HCT116 (cell line): ENCODE results near the gene GLDN. TPM values are rescaled to one million over a fixed set of nuclear protein-coding genes. Genes with fewer than 3 reads are reported as not detected.

Source experiments
- ATAC-seq: fragments of 200-7000 bp; cut with Tn5 transposase; 2 replicates; pipeline ENCODE4 v1.9.1; 2020; ENCODE audit warnings: mild to moderate bottlenecking, moderate library complexity
- BruUV-seq: library from RNA; stranded (reverse); fragments of 400-500 nt; replicated peaks from 2 replicates; lab custom pipeline; 2021; lab: Mats Ljungman, UMichigan
- CTCF ChIA-PET: fragments of 300-600 bp; sonication (Branson Sonifier 250); formaldehyde crosslinking; loops from one replicate; lab custom pipeline; 2021; ENCODE audit warnings: antibody characterized with exemption; lab: Charles Lee
- POLR2A ChIA-PET: fragments of 300-600, 350-600 bp; sonication (Branson Sonifier 250); formaldehyde crosslinking; loops from one replicate; lab custom pipeline; 2021; ENCODE audit warnings: antibody characterized with exemption; lab: Charles Lee
- RAD21 ChIA-PET, 2 experiments: fragments of 300-600 bp; sonication (Branson Sonifier 250); formaldehyde crosslinking; loops; one replicate each; lab custom pipeline; 2023; ENCODE audit warnings: low total read pairs in 2 of 2; ENCODE audit not compliant: uncharacterized antibody in 2 of 2, unreplicated experiment in 2 of 2, low non-redundant PET in 1 of 2; lab: Charles Lee
- DNase-seq: peaks from one replicate; pipeline ENCODE4 v3.0.0-alpha.2; 2010; ENCODE audit warnings: low read depth, low spot score
- H2AFZ ChIP-seq: fragments of 200-600 bp; shearing (Covaris generic), sonication (generic); 2 replicates; pipeline ENCODE4 v1.6.1; 2017; ENCODE audit warnings: low read depth, mixed run types, mixed read lengths, antibody characterized with exemption, low read length; ENCODE audit not compliant: poor library complexity, severe bottlenecking
- H3K27ac ChIP-seq: 2 replicates; pipeline ENCODE4 v1.5.1; 2012; ENCODE audit warnings: low read depth, low read length
- H3K27me3 ChIP-seq: fragments of 200-600 bp; sonication (generic); 2 replicates; pipeline ENCODE4 v1.6.1; 2016; ENCODE audit warnings: mixed run types, low read length, mixed read lengths; ENCODE audit not compliant: insufficient read depth
- H3K36me3 ChIP-seq, 2 experiments: fragments of 200-500 bp in 1 of 2; fragments of 200-600 bp in 1 of 2; sonication (Bioruptor generic) in 1 of 2; sonication (generic) in 1 of 2; 2 replicates each; pipeline versions ENCODE4 v1.5.1 to v1.6.1; 2014 to 2016; ENCODE audit warnings: low read length in 2 of 2, inconsistent platforms in 1 of 2, mixed read lengths in 1 of 2, mixed run types in 1 of 2; ENCODE audit not compliant: insufficient read depth in 2 of 2, control insufficient read depth in 1 of 2
- H3K4me1 ChIP-seq, 2 experiments: fragments of 200-600 bp in 1 of 2; sonication (generic) in 1 of 2; 2 replicates each; pipeline versions ENCODE4 v1.5.1 to v1.6.1; 2012 to 2017; ENCODE audit warnings: low read length in 2 of 2, inconsistent platforms in 1 of 2, mild to moderate bottlenecking in 1 of 2, mixed read lengths in 1 of 2, mixed run types in 1 of 2, moderate library complexity in 1 of 2; ENCODE audit not compliant: insufficient read depth in 2 of 2, control insufficient read depth in 1 of 2
- H3K4me2 ChIP-seq: fragments of 200-600 bp; sonication (generic); 2 replicates; pipeline ENCODE4 v1.6.1; 2017; ENCODE audit warnings: mixed run types, low read length, mixed read lengths
- H3K4me3 ChIP-seq, 2 experiments: fragments of 200-600 bp in 1 of 2; sonication (generic) in 1 of 2; replicated peaks in 1 of 2; 2 replicates each; pipeline ENCODE4 v1.5.1; 2011 to 2016; ENCODE audit warnings: low read length in 2 of 2, control low read depth in 1 of 2, low read depth in 1 of 2, mild to moderate bottlenecking in 1 of 2, mixed read lengths in 1 of 2, mixed run types in 1 of 2
- H3K79me2 ChIP-seq: fragments of 200-600 bp; sonication (generic); 2 replicates; pipeline ENCODE4 v1.6.1; 2017; ENCODE audit warnings: mild to moderate bottlenecking, mixed run types, low read length, moderate library complexity, mixed read lengths; ENCODE audit not compliant: insufficient read depth
- H3K9ac ChIP-seq: fragments of 200-600 bp; sonication (generic); 2 replicates; pipeline ENCODE4 v1.6.1; 2016; ENCODE audit warnings: low read length, mixed read lengths
- H3K9me2 ChIP-seq: fragments of 200-600 bp; sonication (generic), shearing (Covaris generic); 2 replicates; pipeline ENCODE4 v1.6.1; 2017; ENCODE audit warnings: mixed run types, mild to moderate bottlenecking, moderate library complexity; ENCODE audit not compliant: insufficient read depth
- H3K9me3 ChIP-seq, 2 experiments: fragments of 200-500 bp in 1 of 2; fragments of 200-600 bp in 1 of 2; sonication (Bioruptor generic) in 1 of 2; sonication (generic) in 1 of 2; 2 replicates each; pipeline ENCODE4 v1.6.1; 2014 to 2017; ENCODE audit warnings: low read length in 2 of 2, mixed read lengths in 2 of 2, inconsistent platforms in 1 of 2, low read depth in 1 of 2, mild to moderate bottlenecking in 1 of 2, mixed run types in 1 of 2, moderate library complexity in 1 of 2; ENCODE audit not compliant: control insufficient read depth in 1 of 2, insufficient read depth in 1 of 2
- H4K20me1 ChIP-seq: fragments of 200-600 bp; sonication (generic), shearing (Covaris generic); 2 replicates; pipeline ENCODE4 v1.6.1; 2017; ENCODE audit warnings: mixed run types, mild to moderate bottlenecking, moderate library complexity; ENCODE audit not compliant: insufficient read depth
- ATF3 ChIP-seq: IDR thresholded peaks from 2 replicates; pipeline ENCODE4 v1.6.1; 2012
- CBX3 ChIP-seq: IDR thresholded peaks from 2 replicates; pipeline ENCODE4 v1.6.1; 2012; ENCODE audit warnings: low read depth
- CTCF ChIP-seq, 3 experiments: fragments of 200-600 bp in 1 of 3; sonication (generic) in 1 of 3; IDR thresholded peaks in 2 of 3; conservative IDR thresholded peaks in 1 of 3; 2 replicates each; pipeline ENCODE4 v1.5.1; 2012 to 2017; ENCODE audit warnings: low read depth in 2 of 3, low read length in 2 of 3, antibody characterized with exemption in 1 of 3, borderline replicate concordance in 1 of 3, control low read depth in 1 of 3, mild to moderate bottlenecking in 1 of 3, mixed read lengths in 1 of 3, mixed run types in 1 of 3, moderate library complexity in 1 of 3; ENCODE audit not compliant: insufficient read depth in 1 of 3
- ELF1 ChIP-seq: IDR thresholded peaks from 2 replicates; pipeline ENCODE4 v1.6.1; 2012; ENCODE audit warnings: low read depth, borderline replicate concordance
- EZH2 ChIP-seq: fragments of 200-600 bp; sonication (generic); IDR thresholded peaks from 2 replicates; pipeline ENCODE4 v1.6.1; 2017; ENCODE audit warnings: antibody characterized with exemption, mixed run types
- JUND ChIP-seq: IDR thresholded peaks from 2 replicates; pipeline ENCODE4 v1.6.1; 2012
- POLR2AphosphoS5 ChIP-seq: IDR thresholded peaks from 2 replicates; pipeline ENCODE4 v1.6.1; 2011; ENCODE audit warnings: mild to moderate bottlenecking, low read depth, low read length, moderate library complexity
- REST ChIP-seq: IDR thresholded peaks from 2 replicates; pipeline ENCODE4 v1.6.1; 2012; ENCODE audit warnings: low read depth
- SIN3A ChIP-seq: IDR thresholded peaks from 2 replicates; pipeline ENCODE4 v1.6.1; 2012; ENCODE audit warnings: low read depth
- SP1 ChIP-seq: IDR thresholded peaks from 2 replicates; pipeline ENCODE4 v1.6.1; 2012; ENCODE audit warnings: low read depth
- SRF ChIP-seq: IDR thresholded peaks from 2 replicates; pipeline ENCODE4 v1.6.1; 2012; ENCODE audit warnings: low read depth
- TCF7L2 ChIP-seq: IDR thresholded peaks from 2 replicates; pipeline ENCODE4 v1.7.0; 2011; ENCODE audit warnings: borderline replicate concordance, inconsistent platforms; ENCODE audit not compliant: insufficient read depth, insufficient read length; ENCODE audit errors: extremely low read depth
- YY1 ChIP-seq: IDR thresholded peaks from 2 replicates; pipeline ENCODE4 v1.6.1; 2011; ENCODE audit warnings: low read length, low read depth, moderate library complexity, mild to moderate bottlenecking; ENCODE audit not compliant: insufficient replicate concordance; ENCODE audit errors: extremely low read depth
- ZFX ChIP-seq: fragments of 450-650 bp; IDR thresholded peaks from 2 replicates; pipeline ENCODE4 v1.6.1; 2017
- ZNF274 ChIP-seq: fragments of 200-500 bp; sonication (Bioruptor generic); IDR thresholded peaks from 2 replicates; pipeline ENCODE4 v1.6.1; 2014; ENCODE audit warnings: mild to moderate bottlenecking, low read depth, low read length, inconsistent platforms
- intact Hi-C: fragments of 100-400 bp; cut with micrococcal nuclease; formaldehyde crosslinking; loops from 2 replicates; pipeline ENCODE4 v1.10.0; 2022
- total RNA-seq: library from RNA; stranded (reverse); gene quantifications from one replicate; pipeline ENCODE4 v1.2.1, GENCODE V29; 2021; ENCODE audit not compliant: unreplicated experiment

The GLDN gene
- total RNA-seq, 1 experiment from 2014 or later: 3.0 TPM

- POLR2A ChIA-PET: no interaction called here
- TF ChIP-seq TCF7L2 (no peak), ELF1 (no peak), CBX3 (no peak), ATF3 (no peak), JUND (no peak), ZNF274 (no peak), POLR2AphosphoS5 (no peak), REST (no peak), ZFX (no peak), EZH2 (no peak), CTCF (IDR thresholded peaks at IDR 0.05 in 2 of 3, conservative IDR thresholded peaks at IDR 0.05 in 1 of 3; ENCODE audit: borderline replicate concordance in 1 of 3, insufficient read depth in 1 of 3, low read depth in 2 of 3, low read length in 2 of 3) (no peak), YY1 (no peak), SIN3A (no peak), SRF (no peak), SP1 (no peak)
- TF ChIP-seq, all 23 proteins: peak for 0
Measured at GRCh38 chr15:51388726-51389125, 47.3 kb downstream of the GLDN start.

More at GRCh38 chr15:51388726-51389125, 47.3 kb downstream of the GLDN start:
- Histone ChIP-seq H2AFZ (no peak overlapping the region), H3K27me3 (no peaks in the 10 kb centered on the region), H3K4me1 (no peaks in the 10 kb centered on the region), H3K27ac (no peak overlapping the region), H4K20me1 (no peaks in the 10 kb centered on the region), H3K79me2 (no peaks in the 10 kb centered on the region), H3K4me2 (no peak overlapping the region), H3K9ac (no peak overlapping the region), H3K36me3 (no peaks in the 10 kb centered on the region), H3K4me3 (no peak overlapping the region), H3K9me3 (no peaks in the 10 kb centered on the region), H3K9me2 (no peaks in the 10 kb centered on the region)
- ChIA-PET RAD21 (no interaction called here), CTCF (interaction anchor here (1.4 kb wide), 1 partner anchor 225 kb away, joined by 6 read pairs; no protein-coding TSS in a partner anchor)
- no TSS peak for BruUV-seq
- DNase-seq (no peak), ATAC-seq (no peak)
- intact Hi-C loops: no loop called here
